Ovary (tissue), 3 donors: ENCODE measurements around the gene KCNJ5.

Experiments used
- EP300 ChIP-seq: sonication (generic); formaldehyde crosslinking; IDR thresholded peaks from one replicate; pipeline ENCODE4 v1.6.1; 2017; ENCODE audit warnings: antibody characterized with exemption
- POLR2A ChIP-seq: fragments of 450-650 bp; IDR thresholded peaks from one replicate; pipeline ENCODE4 v1.6.1; 2017; ENCODE audit warnings: antibody characterized with exemption, mild to moderate bottlenecking, moderate library complexity
- TF ChIP-seq, protein P1 (sequence below), 3 donors: fragments of 450-650 bp in 2 of 3; fragments of 200-600 bp in 1 of 3; IDR thresholded peaks; one replicate each; pipeline versions ENCODE4 v1.5.1 to v1.8.0; 2016 to 2022; ENCODE audit warnings: antibody characterized with exemption in 3 of 3, mild to moderate bottlenecking in 1 of 3
- donor health status: DM: no; HTN: no; CAD: no.

DNA sequence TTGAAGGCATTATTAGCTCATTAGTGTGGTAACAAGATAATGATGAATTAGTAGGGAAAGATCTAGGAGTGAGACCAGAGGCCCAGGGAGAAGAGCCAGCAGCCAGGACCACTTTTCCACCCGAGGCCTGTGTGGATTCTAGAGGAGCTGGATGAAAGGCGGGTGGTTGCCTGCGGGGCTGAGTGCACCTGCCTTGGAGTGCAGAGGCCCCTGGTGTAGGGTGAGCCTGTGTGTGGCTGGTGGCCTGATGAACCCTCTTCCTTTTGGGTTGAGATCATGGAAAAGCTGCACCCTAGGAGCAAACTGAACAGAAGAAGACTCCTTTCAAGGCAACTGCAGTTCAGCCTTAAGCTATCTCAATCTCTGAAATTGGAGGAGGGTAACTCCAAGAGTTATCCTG lies 57.4 kb downstream of the KCNJ5 start:
- TF ChIP-seq, protein P1, sequence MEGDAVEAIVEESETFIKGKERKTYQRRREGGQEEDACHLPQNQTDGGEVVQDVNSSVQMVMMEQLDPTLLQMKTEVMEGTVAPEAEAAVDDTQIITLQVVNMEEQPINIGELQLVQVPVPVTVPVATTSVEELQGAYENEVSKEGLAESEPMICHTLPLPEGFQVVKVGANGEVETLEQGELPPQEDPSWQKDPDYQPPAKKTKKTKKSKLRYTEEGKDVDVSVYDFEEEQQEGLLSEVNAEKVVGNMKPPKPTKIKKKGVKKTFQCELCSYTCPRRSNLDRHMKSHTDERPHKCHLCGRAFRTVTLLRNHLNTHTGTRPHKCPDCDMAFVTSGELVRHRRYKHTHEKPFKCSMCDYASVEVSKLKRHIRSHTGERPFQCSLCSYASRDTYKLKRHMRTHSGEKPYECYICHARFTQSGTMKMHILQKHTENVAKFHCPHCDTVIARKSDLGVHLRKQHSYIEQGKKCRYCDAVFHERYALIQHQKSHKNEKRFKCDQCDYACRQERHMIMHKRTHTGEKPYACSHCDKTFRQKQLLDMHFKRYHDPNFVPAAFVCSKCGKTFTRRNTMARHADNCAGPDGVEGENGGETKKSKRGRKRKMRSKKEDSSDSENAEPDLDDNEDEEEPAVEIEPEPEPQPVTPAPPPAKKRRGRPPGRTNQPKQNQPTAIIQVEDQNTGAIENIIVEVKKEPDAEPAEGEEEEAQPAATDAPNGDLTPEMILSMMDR (IDR thresholded peaks at IDR 0.05) = no peak
- TF ChIP-seq POLR2A = no peak
- no peak for TF ChIP-seq EP300
